Endothelial cell of umbilical vein (primary cell): ENCODE measurements around the gene SHBG. TPM values are rescaled to one million over a fixed set of nuclear protein-coding genes. Genes with fewer than 3 reads are reported as not detected.
"Not testable (repeated sequence)": the region's sequence is repeated elsewhere in the genome, so short reads cannot be mapped to it uniquely, and the experiment has no call there.

Experiments
- BruUV-seq: library from RNA; stranded (reverse); fragments of 400-500 nt; replicated peaks from 2 replicates; lab custom pipeline; 2021; lab: Mats Ljungman, UMichigan
- CTCF ChIA-PET: fragments of 300-600, 350-600 bp; sonication (Branson Sonifier 250); formaldehyde crosslinking; loops from one replicate; lab custom pipeline; 2021; ENCODE audit warnings: antibody characterized with exemption, inconsistent platforms; lab: Charles Lee
- POLR2A ChIA-PET: fragments of 300-600, 350-600 bp; sonication (Branson Sonifier 250); formaldehyde crosslinking; loops from one replicate; lab custom pipeline; 2021; ENCODE audit warnings: antibody characterized with exemption, inconsistent platforms; lab: Charles Lee
- DNase-seq: peaks from one replicate; pipeline ENCODE4 v3.0.0-alpha.2; 2011; ENCODE audit warnings: low read depth, low spot score
- FAIRE-seq: peaks from 2 replicates; lab custom pipeline; 2011; peaks lifted over from hg19 to GRCh38; lab: Jason Lieb, UNC
- H2AFZ ChIP-seq: 2 replicates; pipeline ENCODE4 v1.6.0; 2012; ENCODE audit warnings: low read depth, low read length, control low read depth, inconsistent platforms
- H3K27ac ChIP-seq: 2 replicates; pipeline ENCODE4 v1.5.1; 2011; ENCODE audit warnings: low read depth, mild to moderate bottlenecking, control low read depth, low read length, moderate library complexity; ENCODE audit not compliant: insufficient read depth
- H3K27me3 ChIP-seq, 2 experiments: 2 replicates each; pipeline versions ENCODE4 v1.6.0 to v1.6.1; 2011; ENCODE audit warnings: low read length in 2 of 2, mixed read lengths in 1 of 2; ENCODE audit not compliant: control insufficient read depth in 2 of 2, insufficient read depth in 2 of 2
- H3K36me3 ChIP-seq, 2 experiments: 2 replicates in 1 of 2; 3 replicates in 1 of 2; pipeline ENCODE4 v1.5.1; 2011; ENCODE audit warnings: low read length in 2 of 2, mild to moderate bottlenecking in 1 of 2, moderate library complexity in 1 of 2; ENCODE audit not compliant: control insufficient read depth in 2 of 2, insufficient read depth in 2 of 2; ENCODE audit errors: extremely low read depth in 1 of 2
- H3K4me1 ChIP-seq: 3 replicates; pipeline ENCODE4 v1.5.1; 2011; ENCODE audit warnings: mild to moderate bottlenecking, low read length; ENCODE audit not compliant: control insufficient read depth, insufficient read depth; ENCODE audit errors: extremely low read depth
- H3K4me2 ChIP-seq: 2 replicates; pipeline ENCODE4 v1.6.1; 2011; ENCODE audit warnings: low read length, control low read depth, mixed read lengths; ENCODE audit not compliant: insufficient read depth
- H3K4me3 ChIP-seq, 3 experiments: fragments of 200-600 bp in 1 of 3; sonication (generic), shearing (Covaris generic) in 1 of 3; replicated peaks in 1 of 3; 2 replicates each; pipeline ENCODE4 v1.5.1; 2011 to 2016; ENCODE audit warnings: control low read depth in 3 of 3, low read length in 3 of 3, mild to moderate bottlenecking in 2 of 3, inconsistent platforms in 1 of 3, low read depth in 1 of 3, moderate library complexity in 1 of 3; ENCODE audit not compliant: insufficient read depth in 1 of 3
- H3K79me2 ChIP-seq: 2 replicates; pipeline ENCODE4 v1.6.0; 2012; ENCODE audit warnings: low read length, inconsistent platforms; ENCODE audit not compliant: control insufficient read depth, insufficient read depth
- H3K9ac ChIP-seq: replicated peaks from 2 replicates; pipeline ENCODE3; 2011; ENCODE audit warnings: low read length, control low read depth; ENCODE audit not compliant: insufficient read depth; ENCODE audit errors: extremely low read depth
- H3K9me1 ChIP-seq: replicated peaks from 3 replicates; pipeline ENCODE4 v1.6.0; 2011; ENCODE audit warnings: mild to moderate bottlenecking, low read length; ENCODE audit not compliant: control insufficient read depth, insufficient read depth; ENCODE audit errors: extremely low read depth
- H3K9me3 ChIP-seq: replicated peaks from 2 replicates; pipeline ENCODE4 v1.5.1; 2012; ENCODE audit warnings: low read length, inconsistent platforms; ENCODE audit not compliant: control insufficient read depth, insufficient read depth
- H4K20me1 ChIP-seq: replicated peaks from 2 replicates; pipeline ENCODE3; 2011; ENCODE audit warnings: mild to moderate bottlenecking, low read length; ENCODE audit not compliant: control insufficient read depth, insufficient read depth; ENCODE audit errors: extremely low read depth
- EZH2 ChIP-seq: IDR thresholded peaks from 2 replicates; pipeline ENCODE4 v1.6.1; 2012; ENCODE audit warnings: borderline replicate concordance, low read depth, mild to moderate bottlenecking, moderate library complexity, low read length, inconsistent platforms; ENCODE audit not compliant: severe bottlenecking
- FOS ChIP-seq: IDR thresholded peaks from 2 replicates; pipeline ENCODE4 v1.6.1; 2011; ENCODE audit warnings: mild to moderate bottlenecking, low read length, moderate library complexity, borderline replicate concordance; ENCODE audit not compliant: insufficient read depth
- JUN ChIP-seq: IDR thresholded peaks from 2 replicates; pipeline ENCODE4 v1.6.1; 2011; ENCODE audit warnings: borderline replicate concordance, low read depth; ENCODE audit not compliant: insufficient read length, insufficient read depth
- dilution Hi-C: fragments of 300-500 bp; cut with MboI; formaldehyde crosslinking; loops from one replicate; pipeline ENCODE4 v1.15.0; 2019; ENCODE audit warnings: low sequenced_read_pairs; ENCODE audit not compliant: extremely low pct_ligation_motif_present
- intact Hi-C: fragments of 100-400 bp; cut with micrococcal nuclease; formaldehyde crosslinking; loops from one replicate; pipeline ENCODE4 v1.10.0; 2022
- polyA plus RNA-seq, 4 experiments: library from polyadenylated mRNA; depleted of rRNA in 3 of 4; stranded (reverse) in 3 of 4; unstranded in 1 of 4; fragments of >200 nt; gene quantifications; 2 replicates each; pipeline versions ENCODE4 v1.2.1 to v1.2.3, GENCODE V29; 2011 to 2012; ENCODE audit warnings: missing spikeins in 1 of 4
- total RNA-seq: library from RNA; stranded (reverse); gene quantifications from 2 replicates; pipeline ENCODE4 v1.2.3, GENCODE V29; 2021

The SHBG gene
- total and polyA plus RNA-seq, 2 donors (not counting 3 experiments of a cell fraction or from before 2014, with no cell fraction given), result 0.51 TPM; not detected in 1

- FAIRE-seq, result no peak
- Histone ChIP-seq H3K4me3 (no peak overlapping the region), H3K79me2 (no peaks in the 10 kb centered on the region), H3K36me3 (peaks cover 20 to 50% of the 10 kb centered on the region in 2 experiments), H3K9me1 (no peaks in the 10 kb centered on the region), H3K9ac (no peak overlapping the region), H3K4me1 (peaks cover 9% of the 10 kb centered on the region), H3K9me3 (no peaks in the 10 kb centered on the region), H2AFZ (no peak overlapping the region), H3K27me3 (no peaks in the 10 kb centered on the region), H3K4me2 (no peak overlapping the region), H3K27ac (no peak overlapping the region), H4K20me1 (no peaks in the 10 kb centered on the region)
- CTCF ChIA-PET, result interaction anchor here (0.7 to 1.2 kb wide), 2 partner anchors 8 to 23 kb away, joined by 3 read pairs; no protein-coding TSS in a partner anchor
- BruUV-seq, result no TSS peak
- DNase-seq, result no peak
- no peak for TF ChIP-seq EZH2
- no peak for TF ChIP-seq JUN
- no peak for TF ChIP-seq FOS
- intact Hi-C loops (no loop called here), dilution Hi-C loops (no loop called here)
- POLR2A ChIA-PET, result no interaction called here
These were observed 36.6 kb upstream of the SHBG start for GRCh38 chr17:7593296-7593695.

- H3K79me2 ChIP-seq, H3K9me3 ChIP-seq, H3K4me2 ChIP-seq, BruUV-seq, FAIRE-seq, POLR2A ChIA-PET, H3K4me3 ChIP-seq, H3K4me1 ChIP-seq, H2AFZ ChIP-seq, H3K9me1 ChIP-seq, H4K20me1 ChIP-seq, H3K27ac ChIP-seq, H3K27me3 ChIP-seq, intact Hi-C loops, H3K9ac ChIP-seq, DNase-seq, CTCF ChIA-PET, dilution Hi-C loops: not testable (repeated sequence)
- H3K36me3 ChIP-seq, result peaks cover 18 to 54% of the 10 kb centered on the region in 2 experiments
These were observed 32.4 kb upstream of the SHBG start for GRCh38 chr17:7597561-7597960.
